GM19025 (cell line): ENCODE results near the gene IRF3.

Source experiments
- ATAC-seq: cut with Tn5 transposase; IDR thresholded peaks from one replicate; pipeline ENCODE4 v1.9.1; 2021; ENCODE audit warnings: mild to moderate bottlenecking, low read depth, moderate library complexity; ENCODE audit not compliant: unreplicated experiment

The IRF3 gene

DNA sequence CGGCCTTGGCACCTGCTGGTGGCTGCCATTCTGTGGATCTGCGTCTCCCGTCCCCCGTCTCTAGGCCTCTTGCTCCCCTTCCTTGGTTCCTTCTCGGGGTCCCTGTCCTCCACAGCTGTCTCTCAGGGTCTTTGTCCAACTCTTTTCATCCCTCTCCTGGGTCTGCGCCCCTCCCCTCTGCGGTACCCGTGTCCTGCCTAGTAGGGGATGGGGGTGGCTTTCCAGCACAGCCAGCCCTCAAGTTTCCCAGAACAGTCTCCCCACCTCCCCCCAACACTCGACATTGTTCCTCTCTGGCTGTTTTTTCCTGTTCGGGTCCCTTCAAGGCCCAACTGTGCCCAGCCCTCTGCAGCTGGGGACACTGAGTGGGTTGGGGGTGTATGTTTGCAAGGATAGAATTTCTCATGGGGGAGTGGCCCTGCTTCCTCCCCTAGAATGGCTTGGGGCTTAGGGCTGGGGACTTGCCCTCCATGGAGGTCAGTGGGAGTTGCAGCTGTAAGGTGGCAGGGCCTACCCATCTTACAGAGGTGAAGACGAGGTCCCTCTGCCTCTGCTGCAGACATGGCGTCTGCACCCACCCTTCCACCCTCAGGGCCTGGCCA is 23.0 kb upstream of the IRF3 start:
- ATAC-seq: no peak

GRCh38 chr19:49687566-49688316 is 22.1 kb upstream of the IRF3 start:
- ATAC-seq: no peak

DNA sequence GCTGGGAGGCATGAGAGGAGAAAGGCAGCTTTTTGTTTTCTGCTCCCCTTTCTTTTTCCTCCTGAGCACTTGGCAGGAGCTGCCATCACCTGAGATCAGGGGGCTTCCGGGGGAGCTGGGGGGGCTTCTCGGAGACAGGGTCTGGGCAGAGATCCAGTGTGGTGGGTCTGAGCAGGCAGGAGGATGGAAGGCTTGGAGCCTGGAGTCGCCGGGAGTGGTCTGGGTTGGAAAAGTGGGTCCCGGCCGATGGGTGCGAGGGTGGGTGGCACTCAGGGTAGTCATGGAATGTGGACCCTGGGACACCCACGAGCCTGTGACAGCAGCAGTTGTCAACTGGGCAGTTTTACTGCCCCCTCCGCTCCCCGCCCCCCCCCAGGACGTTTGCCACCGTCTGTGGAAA is 21.5 kb upstream of the IRF3 start:
- no peak for ATAC-seq

GRCh38 chr19:49686503-49687088 is 20.9 kb upstream of the IRF3 start:
- ATAC-seq: no peak

GRCh38 chr19:49685845-49686332 is 20.2 kb upstream of the IRF3 start:
- ATAC-seq: no peak

- no peak for ATAC-seq
Observed at GRCh38 chr19:49684983-49685553, 19.4 kb upstream of the IRF3 start.

DNA sequence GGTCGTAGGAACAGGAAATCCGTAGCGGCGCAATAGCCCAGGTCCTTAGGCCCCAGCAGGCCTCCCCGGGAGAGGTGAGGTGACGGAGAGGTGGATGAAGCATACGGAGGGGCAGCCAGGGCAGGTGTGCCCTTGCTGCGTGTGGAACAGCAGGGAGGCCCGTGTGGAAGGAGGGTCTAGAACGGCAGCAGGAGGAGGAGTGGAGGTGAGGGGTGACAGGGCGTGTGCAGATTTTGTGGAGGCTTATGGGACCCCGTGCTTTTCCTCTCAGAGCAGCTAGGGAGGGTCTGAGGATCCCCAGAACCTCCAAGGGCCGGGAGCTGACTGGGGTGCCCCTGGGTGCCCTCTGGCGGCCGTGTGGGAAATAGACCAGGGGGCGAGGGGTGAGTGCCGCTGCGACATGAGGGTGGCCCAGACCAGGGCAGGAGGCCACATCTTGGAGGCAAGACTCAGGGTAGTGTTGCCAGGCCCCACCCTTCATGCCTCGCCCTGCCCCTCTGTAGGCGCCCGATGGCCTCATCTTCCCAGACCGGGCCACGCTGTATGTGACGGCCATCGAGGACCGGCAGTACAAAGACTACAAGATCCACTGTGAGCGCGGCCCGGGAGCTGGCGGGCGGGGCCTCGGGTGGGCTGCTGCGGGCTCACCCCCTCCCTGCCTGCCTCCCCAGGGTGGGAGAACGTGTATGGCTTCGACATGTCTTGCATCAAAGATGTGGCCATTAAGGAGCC is 18.8 kb upstream of the IRF3 start:
- no peak for ATAC-seq

DNA sequence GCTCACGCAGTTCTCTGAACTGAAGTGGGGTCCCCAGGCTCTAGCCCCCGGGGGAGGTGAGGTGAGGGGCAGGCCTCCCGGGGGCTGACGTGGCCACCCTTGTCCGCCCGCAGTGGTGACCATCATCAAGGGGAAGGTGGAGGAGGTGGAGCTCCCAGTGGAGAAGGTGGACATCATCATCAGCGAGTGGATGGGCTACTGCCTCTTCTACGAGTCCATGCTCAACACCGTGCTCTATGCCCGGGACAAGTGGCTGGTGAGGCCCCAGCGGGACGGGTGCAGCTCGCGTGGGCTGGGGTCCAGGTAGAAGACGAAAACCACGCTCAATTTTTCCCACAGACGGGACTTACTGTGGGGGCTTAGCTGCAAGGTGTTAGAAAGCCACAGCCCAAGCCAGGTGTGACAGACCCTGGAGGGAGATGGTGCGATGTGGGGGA is 18.2 kb upstream of the IRF3 start:
- ATAC-seq: no peak

- ATAC-seq: no peak
Observed at GRCh38 chr19:49682274-49682673, 16.6 kb upstream of the IRF3 start.

DNA sequence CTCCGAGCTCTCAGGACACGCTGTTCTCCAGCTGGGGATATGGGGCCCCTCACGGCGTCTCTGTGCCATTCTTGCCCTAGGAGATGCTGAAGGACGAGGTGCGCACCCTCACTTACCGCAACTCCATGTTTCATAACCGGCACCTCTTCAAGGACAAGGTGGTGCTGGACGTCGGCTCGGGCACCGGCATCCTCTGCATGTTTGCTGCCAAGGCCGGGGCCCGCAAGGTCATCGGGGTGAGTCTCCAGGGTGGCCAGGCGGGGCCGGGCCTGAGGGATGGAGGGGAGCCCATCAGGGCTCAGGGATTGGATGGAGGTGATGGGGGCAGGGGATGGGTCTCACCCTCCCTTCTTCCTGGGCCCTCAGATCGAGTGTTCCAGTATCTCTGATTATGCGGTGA is 16.2 kb upstream of the IRF3 start:
- ATAC-seq: no peak

DNA sequence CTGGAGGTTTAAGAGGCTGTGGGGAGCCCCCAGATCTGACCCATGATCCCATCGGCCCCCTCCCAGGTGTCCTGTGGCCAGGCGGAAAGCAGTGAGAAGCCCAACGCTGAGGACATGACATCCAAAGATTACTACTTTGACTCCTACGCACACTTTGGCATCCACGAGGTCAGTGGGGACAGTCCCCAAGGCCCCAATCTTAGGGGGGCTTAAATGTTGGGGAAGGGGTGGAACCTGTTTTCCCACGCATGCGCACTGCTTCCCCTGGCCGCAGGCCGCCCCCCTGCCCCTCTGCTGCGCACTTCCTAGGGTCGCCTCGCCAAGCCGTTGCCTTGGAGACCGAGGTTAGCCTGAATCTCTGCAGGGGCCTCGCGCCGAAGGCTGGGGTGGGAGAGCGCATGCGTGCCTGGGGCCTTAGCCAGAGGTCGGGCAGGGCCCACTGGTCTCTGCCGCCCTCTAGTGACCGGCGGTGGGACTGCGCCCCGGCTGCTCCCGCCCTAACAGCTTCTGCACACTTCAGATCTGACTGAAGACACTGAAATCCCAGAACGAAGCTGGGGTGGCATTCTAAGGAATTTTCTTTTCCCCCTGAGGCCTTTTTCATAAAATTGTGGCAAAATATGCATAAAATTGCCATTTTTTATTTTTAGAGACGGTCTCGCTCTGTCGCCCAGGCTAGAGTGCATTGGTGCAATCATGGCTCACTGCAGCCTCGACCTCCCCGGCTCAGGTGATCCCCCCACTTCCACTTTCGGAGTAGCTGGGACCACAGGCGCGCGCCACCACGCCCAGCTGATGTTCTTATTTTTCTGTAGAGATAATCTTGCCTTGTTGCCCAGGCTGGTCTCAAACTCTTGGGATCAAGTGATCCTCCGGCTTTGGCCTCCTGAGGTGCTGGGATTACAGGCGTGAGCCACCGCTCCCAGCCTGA is 15.0 kb upstream of the IRF3 start:
- ATAC-seq: no peak

DNA sequence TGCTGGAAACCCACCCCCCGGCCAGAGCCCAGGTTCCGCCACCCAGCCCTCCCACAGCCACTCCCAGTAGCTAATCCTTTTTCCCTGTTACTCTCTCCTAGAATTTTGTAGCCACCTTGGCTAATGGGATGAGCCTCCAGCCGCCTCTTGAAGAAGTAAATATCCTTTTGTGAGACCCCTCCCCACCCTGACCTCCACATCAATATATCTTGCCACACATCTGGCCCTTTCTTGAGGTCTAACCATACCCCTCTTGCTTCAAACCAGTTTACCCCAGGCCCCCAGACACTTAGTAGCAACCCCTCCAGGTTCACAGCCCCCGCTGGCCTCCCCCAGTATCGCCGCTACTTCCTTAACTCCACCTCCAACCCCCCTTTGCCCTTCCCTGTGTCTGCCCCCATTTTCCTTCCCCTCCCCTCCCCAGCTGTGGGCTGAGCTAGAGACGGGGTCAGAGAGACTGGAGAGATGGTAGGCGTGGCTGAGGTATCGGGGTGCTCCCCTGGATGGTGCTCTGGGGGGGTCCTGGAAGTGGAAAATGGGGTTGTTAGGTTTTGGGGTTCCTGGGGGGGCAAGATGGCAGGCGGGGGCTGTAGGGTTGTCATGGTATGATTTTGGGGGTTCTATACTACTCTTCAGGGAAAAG is 14.2 kb upstream of the IRF3 start:
- ATAC-seq: no peak

DNA sequence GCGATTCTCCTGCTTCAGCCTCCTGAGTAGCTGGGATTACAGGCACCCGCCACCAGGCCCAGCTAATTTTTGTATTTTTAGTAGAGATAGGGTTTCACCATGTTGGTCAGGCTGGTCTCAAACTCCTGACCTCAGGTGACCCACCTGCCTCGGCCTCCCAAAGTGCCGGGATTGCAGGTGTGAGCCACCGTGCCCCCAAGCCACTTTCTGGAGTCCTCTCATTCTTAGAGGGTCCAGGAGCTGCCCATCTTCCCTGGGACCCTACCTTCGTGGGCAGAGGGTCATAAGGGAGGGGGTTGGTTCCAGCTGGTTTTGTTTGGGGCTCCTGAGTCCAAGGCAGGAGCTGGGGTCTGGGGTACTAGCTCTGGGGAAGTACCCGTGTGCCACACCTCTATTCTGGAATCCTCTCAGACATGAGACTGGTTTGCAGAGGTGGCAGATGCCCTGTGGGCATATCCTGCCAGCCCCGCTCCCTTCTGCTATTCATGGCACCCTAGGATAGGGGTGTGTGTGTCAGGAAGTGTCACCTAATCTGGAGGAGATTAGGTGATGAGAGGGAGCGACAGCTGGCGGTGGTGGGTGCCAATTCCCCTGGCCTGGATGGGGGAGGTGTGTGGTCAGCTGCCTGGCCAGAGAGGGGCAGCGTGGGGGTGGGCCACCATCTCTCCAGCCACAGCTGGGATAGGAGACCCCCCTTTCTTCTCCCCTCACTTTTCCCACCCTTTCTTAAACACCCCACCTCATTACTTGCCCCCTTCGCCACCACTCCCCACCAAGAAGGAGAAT is 13.5 kb upstream of the IRF3 start:
- ATAC-seq: no peak

DNA sequence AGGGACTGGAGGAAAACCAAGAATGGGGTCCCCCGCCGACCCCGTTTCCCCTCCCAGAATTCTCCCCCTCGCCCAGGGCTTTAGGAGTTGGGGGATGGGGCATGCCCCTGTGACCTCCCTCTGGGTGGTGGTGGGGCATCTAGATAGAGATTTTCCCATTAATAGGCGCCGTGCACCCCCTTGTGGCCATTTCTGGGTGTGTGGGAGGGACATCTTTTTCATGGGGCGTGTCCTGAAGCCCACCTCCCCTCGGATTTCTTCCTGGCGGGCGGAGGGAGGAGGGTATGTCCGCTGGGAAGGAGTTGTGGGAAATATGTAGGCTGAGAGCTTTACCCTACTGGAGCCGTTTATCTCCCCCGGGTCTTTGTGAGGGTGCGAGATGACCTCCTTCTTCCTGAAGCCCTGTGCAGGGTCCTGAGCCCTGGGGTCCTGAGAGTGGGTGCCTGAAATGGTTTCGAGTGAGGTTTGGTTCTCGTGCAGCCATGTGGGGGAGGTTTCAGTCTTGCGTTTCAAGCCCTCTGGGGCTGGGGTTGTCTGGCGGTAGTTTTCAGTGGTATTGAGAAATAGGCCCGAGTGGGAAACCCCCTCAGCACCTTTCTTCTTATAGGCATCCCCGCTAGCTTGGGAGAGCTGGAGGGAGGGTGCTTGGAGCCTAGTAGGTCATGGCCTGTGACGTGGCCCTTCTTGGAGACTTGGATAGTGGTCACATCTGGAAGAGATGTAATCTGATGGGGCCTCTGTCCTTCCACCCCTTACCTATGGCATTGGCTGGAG is 12.4 kb upstream of the IRF3 start:
- no peak for ATAC-seq

- ATAC-seq: no peak
Observed at GRCh38 chr19:49677231-49677900, 11.7 kb upstream of the IRF3 start, which contains the start of gene PRMT1. TSS of gene PRMT1 (plus strand) at chr19:49677271. CDS start at chr19:49677281, 10 bp downstream.

DNA sequence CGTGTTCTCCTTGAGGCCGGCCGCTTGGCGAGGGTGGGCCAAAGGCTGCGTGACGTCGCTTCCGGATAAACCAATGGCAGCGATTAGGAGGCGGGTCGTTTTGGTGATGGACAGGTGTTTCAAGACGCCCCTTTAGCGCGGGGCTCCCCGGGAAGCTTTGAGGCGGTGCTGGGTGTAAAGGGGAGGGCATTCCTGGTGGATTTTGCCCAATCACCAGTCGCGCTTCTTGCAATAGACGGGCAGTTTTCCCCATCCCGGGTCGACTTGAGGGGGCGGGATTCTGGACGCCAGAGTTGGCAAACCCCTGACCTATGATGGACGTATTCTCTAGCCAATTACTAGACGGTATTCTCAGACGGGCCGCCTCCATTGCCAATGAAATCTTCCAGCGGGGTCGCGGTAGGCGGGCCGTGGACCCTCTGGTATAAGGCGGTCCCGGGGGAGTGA is 11.2 kb upstream of the IRF3 start:
- ATAC-seq: peak; percentile 65
